Ishikawa (cell line): ENCODE data around the gene NIM1K.

Source experiments
- CEBPB ChIP-seq: IDR thresholded peaks from 2 replicates; pipeline ENCODE4 v1.6.1; 2012
- EGR1 ChIP-seq: IDR thresholded peaks from 2 replicates; pipeline ENCODE4 v1.6.1; 2012
- EP300 ChIP-seq: IDR thresholded peaks from 2 replicates; pipeline ENCODE4 v1.6.1; 2012; ENCODE audit warnings: borderline replicate concordance
- FOXM1 ChIP-seq: IDR thresholded peaks from 2 replicates; pipeline ENCODE4 v1.6.1; 2012; ENCODE audit warnings: low read depth, borderline replicate concordance
- RAD21 ChIP-seq: IDR thresholded peaks from 2 replicates; pipeline ENCODE4 v1.6.1; 2012; ENCODE audit warnings: low read depth
- TAF1 ChIP-seq: IDR thresholded peaks from 2 replicates; pipeline ENCODE4 v1.6.1; 2012; ENCODE audit warnings: low read depth, mild to moderate bottlenecking
- YY1 ChIP-seq: IDR thresholded peaks from 2 replicates; pipeline ENCODE4 v1.6.1; 2012; ENCODE audit warnings: low read depth
- TF ChIP-seq, protein P1 (sequence below): IDR thresholded peaks from 2 replicates; pipeline ENCODE4 v1.6.1; 2012; ENCODE audit warnings: low read depth, mild to moderate bottlenecking

DNA sequence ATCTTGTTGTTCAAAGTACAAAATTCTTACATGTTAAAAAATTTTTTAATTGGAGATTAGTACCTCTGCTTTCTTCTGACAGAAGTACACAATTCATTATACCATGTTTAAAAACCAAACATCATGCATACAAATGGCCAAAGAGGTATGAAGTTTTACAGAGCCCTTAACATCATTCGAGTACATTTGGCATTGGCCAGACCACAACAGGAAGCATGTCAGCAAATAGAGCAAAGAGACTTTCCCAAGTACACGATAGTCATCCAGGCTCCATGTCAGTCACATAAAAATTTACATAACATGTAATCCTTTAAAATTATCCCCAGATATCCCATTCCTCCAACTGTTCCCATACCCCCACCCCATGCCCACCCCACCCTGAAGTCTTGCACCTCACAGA is 98.7 kb downstream of the NIM1K start:
- no peak for TF ChIP-seq EP300
- TF ChIP-seq TAF1: no peak
- no peak for TF ChIP-seq YY1
- no peak for TF ChIP-seq FOXM1
- no peak for TF ChIP-seq CEBPB
- no peak for TF ChIP-seq RAD21
- TF ChIP-seq, protein P1, sequence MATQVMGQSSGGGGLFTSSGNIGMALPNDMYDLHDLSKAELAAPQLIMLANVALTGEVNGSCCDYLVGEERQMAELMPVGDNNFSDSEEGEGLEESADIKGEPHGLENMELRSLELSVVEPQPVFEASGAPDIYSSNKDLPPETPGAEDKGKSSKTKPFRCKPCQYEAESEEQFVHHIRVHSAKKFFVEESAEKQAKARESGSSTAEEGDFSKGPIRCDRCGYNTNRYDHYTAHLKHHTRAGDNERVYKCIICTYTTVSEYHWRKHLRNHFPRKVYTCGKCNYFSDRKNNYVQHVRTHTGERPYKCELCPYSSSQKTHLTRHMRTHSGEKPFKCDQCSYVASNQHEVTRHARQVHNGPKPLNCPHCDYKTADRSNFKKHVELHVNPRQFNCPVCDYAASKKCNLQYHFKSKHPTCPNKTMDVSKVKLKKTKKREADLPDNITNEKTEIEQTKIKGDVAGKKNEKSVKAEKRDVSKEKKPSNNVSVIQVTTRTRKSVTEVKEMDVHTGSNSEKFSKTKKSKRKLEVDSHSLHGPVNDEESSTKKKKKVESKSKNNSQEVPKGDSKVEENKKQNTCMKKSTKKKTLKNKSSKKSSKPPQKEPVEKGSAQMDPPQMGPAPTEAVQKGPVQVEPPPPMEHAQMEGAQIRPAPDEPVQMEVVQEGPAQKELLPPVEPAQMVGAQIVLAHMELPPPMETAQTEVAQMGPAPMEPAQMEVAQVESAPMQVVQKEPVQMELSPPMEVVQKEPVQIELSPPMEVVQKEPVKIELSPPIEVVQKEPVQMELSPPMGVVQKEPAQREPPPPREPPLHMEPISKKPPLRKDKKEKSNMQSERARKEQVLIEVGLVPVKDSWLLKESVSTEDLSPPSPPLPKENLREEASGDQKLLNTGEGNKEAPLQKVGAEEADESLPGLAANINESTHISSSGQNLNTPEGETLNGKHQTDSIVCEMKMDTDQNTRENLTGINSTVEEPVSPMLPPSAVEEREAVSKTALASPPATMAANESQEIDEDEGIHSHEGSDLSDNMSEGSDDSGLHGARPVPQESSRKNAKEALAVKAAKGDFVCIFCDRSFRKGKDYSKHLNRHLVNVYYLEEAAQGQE: no peak
- TF ChIP-seq EGR1: no peak
